K562 (cell line): ENCODE results near the gene LAMA5. TPM values are rescaled to one million over a fixed set of nuclear protein-coding genes. Genes with fewer than 3 reads are reported as not detected.

Experiments used
- C11orf30 ChIP-seq: fragments of 450-650 bp; IDR thresholded peaks from 2 replicates; pipeline ENCODE4 v1.6.1; 2016; ENCODE audit warnings: low read depth, mild to moderate bottlenecking
- CBX8 ChIP-seq: fragments of 200-600 bp; sonication (generic); IDR thresholded peaks from 2 replicates; pipeline ENCODE4 v1.6.1; 2012; ENCODE audit warnings: borderline replicate concordance, mixed run types, low read depth, mild to moderate bottlenecking, moderate library complexity, mixed read lengths, low read length, control low read depth, inconsistent platforms; ENCODE audit not compliant: poor library complexity, severe bottlenecking; ENCODE audit errors: extremely low read depth
- COPS2 ChIP-seq: fragments of 450-650 bp; conservative IDR thresholded peaks from 2 replicates; pipeline ENCODE4 v1.6.1; 2016; ENCODE audit warnings: mild to moderate bottlenecking, moderate library complexity
- CREB1 ChIP-seq, 2 experiments: sonication (generic) in 1 of 2; formaldehyde crosslinking in 1 of 2; IDR thresholded peaks; 2 replicates each; pipeline versions ENCODE4 v1.6.1 to v1.8.0; 2012 to 2022; ENCODE audit warnings: inconsistent platforms in 1 of 2, mild to moderate bottlenecking in 1 of 2, missing genetic modification reagents in 1 of 2, moderate library complexity in 1 of 2
- HDAC6 ChIP-seq: IDR thresholded peaks from 2 replicates; pipeline ENCODE4 v1.6.1; 2012; ENCODE audit warnings: low read depth, mild to moderate bottlenecking, control low read depth, inconsistent platforms, low read length, moderate library complexity
- MAFF ChIP-seq: IDR thresholded peaks from 2 replicates; pipeline ENCODE4 v1.6.1; 2012; ENCODE audit warnings: low read length, improper control_type of control experiment
- MITF ChIP-seq: IDR thresholded peaks from 2 replicates; pipeline ENCODE4 v1.6.1; 2014; ENCODE audit warnings: antibody characterized with exemption
- MYC ChIP-seq, 2 experiments: fragments of 250-450 bp in 1 of 2; sonication (Bioruptor Pico) in 1 of 2; IDR thresholded peaks; 2 replicates each; pipeline versions ENCODE4 v1.5.1 to v1.6.1; 2012 to 2021; ENCODE audit warnings: low read depth in 2 of 2, borderline replicate concordance in 1 of 2, improper control_type of control experiment in 1 of 2, low read length in 1 of 2, mild to moderate bottlenecking in 1 of 2, moderate library complexity in 1 of 2
- NFYB ChIP-seq: IDR thresholded peaks from 2 replicates; pipeline ENCODE4 v1.6.1; 2011; ENCODE audit warnings: mild to moderate bottlenecking, moderate library complexity; ENCODE audit not compliant: insufficient read length; ENCODE audit errors: extremely low read depth
- SMARCC2 ChIP-seq: fragments of 450-650 bp; IDR thresholded peaks from 2 replicates; pipeline ENCODE4 v1.6.1; 2017; ENCODE audit warnings: antibody characterized with exemption, moderate library complexity, mild to moderate bottlenecking, low read depth
- SRSF3 ChIP-seq: fragments of 200-400 bp; formaldehyde crosslinking; IDR thresholded peaks from 2 replicates; pipeline ENCODE4 v1.6.1; 2016; ENCODE audit warnings: mild to moderate bottlenecking, low read length, moderate library complexity; ENCODE audit not compliant: insufficient read depth
- TAF1 ChIP-seq: IDR thresholded peaks from 2 replicates; pipeline ENCODE4 v1.6.1; 2011; ENCODE audit warnings: mild to moderate bottlenecking, low read length, moderate library complexity; ENCODE audit not compliant: insufficient read depth, control insufficient read depth, severe bottlenecking; ENCODE audit errors: extremely low read depth
- TCFL5 ChIP-seq: fragments of 250-450 bp; sonication (Bioruptor Pico); conservative IDR thresholded peaks from 2 replicates; pipeline ENCODE4 v1.6.1; 2021; ENCODE audit warnings: mild to moderate bottlenecking, moderate library complexity, matching md5 sums
- TRIM28 ChIP-seq: fragments of 450-650 bp; IDR thresholded peaks from 2 replicates; pipeline ENCODE4 v1.6.1; 2017
- ZNF197 ChIP-seq: fragments of 200-800 bp; sonication (Bioruptor generic); IDR thresholded peaks from 2 replicates; pipeline ENCODE4 v1.6.1; 2016; ENCODE audit warnings: low read depth, missing genetic modification characterization, missing compliant biosample characterization
- ZNF24 ChIP-seq: fragments of 450-650 bp; IDR thresholded peaks from 2 replicates; pipeline ENCODE4 v1.6.1; 2016
- ZNF324 ChIP-seq: fragments of 250-450 bp; sonication (Bioruptor Pico); IDR thresholded peaks from 2 replicates; pipeline ENCODE4 v1.4.0; 2020; ENCODE audit warnings: mild to moderate bottlenecking
- ZNF609 ChIP-seq: sonication (generic); formaldehyde crosslinking; IDR thresholded peaks from 2 replicates; pipeline ENCODE4 v1.8.1; 2023; ENCODE audit warnings: missing genetic modification reagents, mild to moderate bottlenecking, borderline replicate concordance
- ZNF717 ChIP-seq: fragments of 250-450 bp; sonication (Bioruptor Pico); IDR thresholded peaks from 2 replicates; pipeline ENCODE4 v1.5.0; 2021
- ZNF75A ChIP-seq: fragments of 450-650 bp; formaldehyde crosslinking; IDR thresholded peaks from 2 replicates; pipeline ENCODE4 v1.4.0; 2020; ENCODE audit warnings: mild to moderate bottlenecking
- polyA plus RNA-seq, 8 experiments: library from polyadenylated mRNA; depleted of rRNA in 4 of 8; stranded (reverse) in 5 of 8; unstranded in 3 of 8; fragments of >200 nt; fragmentation: Nextera tagmentation in 2 of 8; fragmentation: Illumina TruSeq in 1 of 8; extraction: Ambion mirVana in 2 of 8; extraction: Trizol in 1 of 8; gene quantifications; 2 replicates each; pipeline versions ENCODE4 v1.2.1 to v1.2.3, GENCODE V29; 2011 to 2014; ENCODE audit warnings: inconsistent platforms in 1 of 8, missing spikeins in 1 of 8
- total RNA-seq, 7 experiments: library from RNA; depleted of rRNA in 6 of 7; stranded (reverse); fragments of >200 nt in 6 of 7; fragmentation: Illumina TruSeq in 2 of 7; extraction: Trizol in 2 of 7; gene quantifications; 2 replicates each; pipeline versions ENCODE4 v1.2.1 to v1.2.3, GENCODE V29; 2011 to 2021; ENCODE audit warnings: low replicate concordance in 1 of 7

LAMA5 gene
- total and polyA plus RNA-seq, 9 of the 15 experiments (the other 6 are each of a cell fraction or from before 2014, with no cell fraction given) = 0.31 to 101 (median 7.8) TPM

GRCh38 chr20:62386383-62387218 lies 19.5 kb upstream of the LAMA5 start, which contains the start of gene RPS21 (continued):
- TF ChIP-seq CBX8 (no peak), ZNF324 (CRISPR knock-in tag) (no peak), TRIM28 (no peak), TAF1 (peak; percentile 95), NFYB (no peak), ZNF609 (CRISPR knock-in tag) (no peak), SRSF3 (no peak), TCFL5 (CRISPR knock-in tag) (no peak), ZNF24 (no peak), MAFF (no peak), COPS2 (no peak), ZNF197 (CRISPR knock-in tag) (no peak), C11orf30 (peak; percentile 91), HDAC6 (no peak), SMARCC2 (no peak), MITF (0 out of 2 replicates have a peak, but pooled peaks have one; percentile 10), CREB1 (IDR thresholded peaks at IDR 0.05) (peak; percentile 78), CREB1 (CRISPR knock-in tag; IDR thresholded peaks at IDR 0.05) (peak; percentile 90), MYC (IDR thresholded peaks at IDR 0.05; ENCODE audit: low read depth, low read length) (peak; percentile 95), MYC (CRISPR knock-in tag; IDR thresholded peaks at IDR 0.05; ENCODE audit: borderline replicate concordance, low read depth) (peak; percentile 75; the same call in 1 of the 2 replicates), ZNF717 (no peak), ZNF75A (CRISPR knock-in tag) (no peak)
